HFF-Myc (cell line): Measurements from ENCODE around the gene SKI.

Experiments used
- DNase-seq: peaks from one replicate; pipeline ENCODE4 v3.0.0-alpha.2; 2011; ENCODE audit warnings: low read depth; ENCODE audit errors: extremely low read depth
- H3K4me3 ChIP-seq: replicated peaks from 2 replicates; pipeline ENCODE4 v1.5.1; 2011; ENCODE audit warnings: low read depth, mild to moderate bottlenecking, control low read depth, low read length
- TF ChIP-seq, protein P1 (sequence below): IDR thresholded peaks from 2 replicates; pipeline ENCODE4 v1.5.1; 2012; ENCODE audit warnings: mild to moderate bottlenecking, low read depth, low read length, control low read depth; ENCODE audit errors: missing control alignments

Gene SKI

DNA sequence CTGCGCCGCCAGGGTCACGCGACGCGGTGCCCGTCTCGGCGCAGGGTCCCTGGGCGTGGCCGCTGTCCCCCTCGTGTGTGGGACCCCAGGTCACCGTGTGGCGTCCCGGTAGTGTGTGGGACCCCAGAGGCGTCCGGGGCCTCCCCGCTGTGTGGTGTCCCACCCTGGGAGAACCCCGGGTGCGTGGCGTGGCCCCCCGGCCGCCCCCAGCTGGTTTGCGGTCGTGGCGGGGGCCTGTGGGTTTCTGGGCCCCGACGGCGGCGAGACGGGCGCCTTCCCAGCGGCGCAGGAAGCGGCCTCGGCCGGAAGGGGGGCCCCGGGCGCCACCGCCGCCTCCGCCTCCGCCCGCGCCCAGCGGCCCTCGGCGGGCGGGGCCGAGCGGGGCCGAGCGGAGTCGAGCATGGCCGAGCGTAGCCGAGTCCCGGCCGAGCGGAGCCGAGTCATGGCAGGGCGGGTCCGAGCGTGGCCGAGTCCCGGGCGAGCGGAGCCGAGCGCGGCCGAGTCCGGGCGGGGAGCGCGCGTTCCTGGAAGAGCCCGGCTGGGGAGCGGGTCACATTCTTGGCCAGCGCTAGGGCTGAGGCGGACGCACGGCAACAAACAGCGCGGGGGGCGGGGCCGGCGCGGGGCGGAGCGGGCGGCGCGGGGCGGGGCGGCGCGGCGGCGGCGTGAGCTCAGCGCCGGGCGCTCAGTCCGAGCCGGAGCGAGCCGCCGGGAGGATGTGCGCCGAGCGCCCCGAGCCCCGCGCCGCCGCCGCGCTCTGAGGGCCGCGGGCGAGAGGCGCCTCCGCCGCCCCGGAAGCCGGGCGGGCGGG lies 568 bp upstream of the SKI start:
- TF ChIP-seq, protein P1, sequence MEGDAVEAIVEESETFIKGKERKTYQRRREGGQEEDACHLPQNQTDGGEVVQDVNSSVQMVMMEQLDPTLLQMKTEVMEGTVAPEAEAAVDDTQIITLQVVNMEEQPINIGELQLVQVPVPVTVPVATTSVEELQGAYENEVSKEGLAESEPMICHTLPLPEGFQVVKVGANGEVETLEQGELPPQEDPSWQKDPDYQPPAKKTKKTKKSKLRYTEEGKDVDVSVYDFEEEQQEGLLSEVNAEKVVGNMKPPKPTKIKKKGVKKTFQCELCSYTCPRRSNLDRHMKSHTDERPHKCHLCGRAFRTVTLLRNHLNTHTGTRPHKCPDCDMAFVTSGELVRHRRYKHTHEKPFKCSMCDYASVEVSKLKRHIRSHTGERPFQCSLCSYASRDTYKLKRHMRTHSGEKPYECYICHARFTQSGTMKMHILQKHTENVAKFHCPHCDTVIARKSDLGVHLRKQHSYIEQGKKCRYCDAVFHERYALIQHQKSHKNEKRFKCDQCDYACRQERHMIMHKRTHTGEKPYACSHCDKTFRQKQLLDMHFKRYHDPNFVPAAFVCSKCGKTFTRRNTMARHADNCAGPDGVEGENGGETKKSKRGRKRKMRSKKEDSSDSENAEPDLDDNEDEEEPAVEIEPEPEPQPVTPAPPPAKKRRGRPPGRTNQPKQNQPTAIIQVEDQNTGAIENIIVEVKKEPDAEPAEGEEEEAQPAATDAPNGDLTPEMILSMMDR: no peak
- peak overlapping the region; percentile 53 for H3K4me3 ChIP-seq
- DNase-seq: peak; percentile 82

DNA sequence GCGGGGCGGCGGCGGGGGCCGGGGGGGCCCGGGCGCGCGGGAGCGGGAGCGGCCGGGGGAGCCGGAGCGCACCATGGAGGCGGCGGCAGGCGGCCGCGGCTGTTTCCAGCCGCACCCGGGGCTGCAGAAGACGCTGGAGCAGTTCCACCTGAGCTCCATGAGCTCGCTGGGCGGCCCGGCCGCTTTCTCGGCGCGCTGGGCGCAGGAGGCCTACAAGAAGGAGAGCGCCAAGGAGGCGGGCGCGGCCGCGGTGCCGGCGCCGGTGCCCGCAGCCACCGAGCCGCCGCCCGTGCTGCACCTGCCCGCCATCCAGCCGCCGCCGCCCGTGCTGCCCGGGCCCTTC lies 546 bp downstream of the SKI start:
- no peak for DNase-seq
- TF ChIP-seq, protein P1: no peak
- H3K4me3 ChIP-seq: peak overlapping the region; percentile 94

DNA sequence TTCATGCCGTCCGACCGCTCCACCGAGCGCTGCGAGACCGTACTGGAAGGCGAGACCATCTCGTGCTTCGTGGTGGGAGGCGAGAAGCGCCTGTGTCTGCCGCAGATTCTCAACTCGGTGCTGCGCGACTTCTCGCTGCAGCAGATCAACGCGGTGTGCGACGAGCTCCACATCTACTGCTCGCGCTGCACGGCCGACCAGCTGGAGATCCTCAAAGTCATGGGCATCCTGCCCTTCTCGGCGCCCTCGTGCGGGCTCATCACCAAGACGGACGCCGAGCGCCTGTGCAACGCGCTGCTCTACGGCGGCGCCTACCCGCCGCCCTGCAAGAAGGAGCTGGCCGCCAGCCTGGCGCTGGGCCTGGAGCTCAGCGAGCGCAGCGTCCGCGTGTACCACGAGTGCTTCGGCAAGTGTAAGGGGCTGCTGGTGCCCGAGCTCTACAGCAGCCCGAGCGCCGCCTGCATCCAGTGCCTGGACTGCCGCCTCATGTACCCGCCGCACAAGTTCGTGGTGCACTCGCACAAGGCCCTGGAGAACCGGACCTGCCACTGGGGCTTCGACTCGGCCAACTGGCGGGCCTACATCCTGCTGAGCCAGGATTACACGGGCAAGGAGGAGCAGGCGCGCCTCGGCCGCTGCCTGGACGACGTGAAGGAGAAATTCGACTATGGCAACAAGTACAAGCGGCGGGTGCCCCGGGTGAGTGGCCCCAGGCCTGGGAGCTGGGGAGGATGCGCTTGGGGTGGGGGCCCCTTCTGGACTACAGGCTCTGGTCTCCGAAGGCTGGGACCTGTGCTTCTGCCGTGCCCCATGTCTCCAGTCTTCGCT lies 1.1 kb downstream of the SKI start:
- peak overlapping the region; percentile 94 for H3K4me3 ChIP-seq
- DNase-seq: no peak
- TF ChIP-seq, protein P1: no peak

DNA sequence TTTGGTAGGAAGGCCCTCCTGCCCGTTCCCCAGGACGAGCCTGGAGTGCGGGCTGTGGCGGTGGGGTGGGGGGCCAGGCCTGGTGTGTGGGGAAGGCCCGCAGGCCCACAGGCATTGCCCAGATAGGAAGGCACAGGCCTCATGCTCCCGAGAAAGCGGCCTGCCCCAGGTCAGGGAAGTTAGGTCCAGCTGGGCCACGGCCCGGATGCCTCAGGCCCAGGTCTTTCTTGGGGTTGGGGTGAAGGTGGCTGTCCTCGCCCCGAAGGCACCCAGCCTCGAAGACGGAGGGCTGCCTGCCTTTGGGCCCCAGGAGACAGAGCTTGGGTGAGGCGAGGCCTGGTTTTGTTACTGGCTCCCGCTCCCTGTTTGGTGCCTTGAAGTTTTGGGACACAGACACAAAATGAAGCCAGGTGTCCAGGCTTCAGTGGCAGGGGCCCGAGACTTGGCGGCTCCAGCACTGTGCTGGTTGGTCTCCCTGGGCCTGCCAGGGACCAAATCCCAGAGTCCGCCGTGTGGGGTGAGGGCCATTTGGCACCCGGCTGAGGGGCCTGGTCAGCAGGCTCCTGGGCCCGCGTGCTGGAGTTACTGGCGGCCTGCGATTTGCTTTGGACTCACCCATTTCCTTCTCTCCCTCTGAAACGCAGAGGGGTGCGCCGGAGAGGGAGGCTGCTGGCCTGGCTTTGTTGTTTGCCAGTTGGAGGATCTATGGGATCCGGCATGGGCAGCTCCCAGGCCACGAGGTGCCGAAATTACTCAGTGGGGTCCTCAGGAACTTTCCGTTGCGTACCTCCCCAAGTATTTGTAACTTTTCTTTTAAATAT lies 2.0 kb downstream of the SKI start:
- TF ChIP-seq, protein P1: no peak
- H3K4me3 ChIP-seq: peak overlapping the region; percentile 94
- no peak for DNase-seq

DNA sequence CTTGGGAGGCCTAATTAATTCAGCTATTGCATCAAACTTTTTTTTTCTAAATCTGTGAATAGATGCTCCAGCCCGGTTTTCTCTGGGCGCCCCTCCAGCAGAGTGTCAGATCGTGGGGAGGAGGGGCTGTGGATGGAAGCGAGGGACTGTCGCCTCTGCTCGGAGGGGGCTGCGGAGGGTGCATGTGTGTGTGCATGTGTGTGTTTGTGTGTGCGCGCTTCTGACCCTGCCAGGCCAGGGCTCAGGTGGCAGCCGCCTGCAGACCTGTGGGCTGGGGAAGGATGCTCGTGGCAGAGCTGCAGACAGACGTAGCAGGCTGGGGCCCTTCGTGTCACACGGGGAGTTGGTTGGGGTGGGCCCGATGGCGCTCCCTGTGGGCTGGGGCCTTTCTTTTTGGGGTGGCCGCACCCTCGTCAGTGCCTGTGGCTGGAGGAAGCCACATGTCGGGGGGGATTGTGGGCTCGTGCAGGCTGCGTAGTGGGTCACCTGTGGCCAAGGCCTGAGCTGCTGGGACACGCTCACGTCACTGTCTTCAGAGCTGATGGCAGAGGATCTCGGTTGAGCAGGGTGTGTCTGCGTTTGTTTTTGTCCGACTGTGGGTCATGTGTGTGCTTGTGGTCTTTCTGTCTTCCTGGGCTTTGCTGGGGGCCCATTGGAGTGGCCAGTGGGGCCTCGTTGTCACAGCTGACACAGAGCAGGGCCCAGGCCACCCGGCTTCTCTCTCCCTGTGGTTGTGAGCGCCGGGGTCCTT lies 2.8 kb downstream of the SKI start:
- TF ChIP-seq, protein P1: no peak
- H3K4me3 ChIP-seq: peak overlapping the region; percentile 94
- no peak for DNase-seq
